HL-60/S4 (cell line): ENCODE data around the gene PMVK.

Experiments used
- in situ Hi-C: fragments of 300-500 bp; cut with MboI; formaldehyde crosslinking; loops from 2 replicates; pipeline ENCODE4 v1.14.3; 2022; ENCODE audit warnings: low sequenced_read_pairs

The PMVK gene

GRCh38 chr1:154967331-154967950, 30.9 kb upstream of the PMVK start:
- in situ Hi-C loops, result no loop called here

GRCh38 chr1:154966111-154966510, 29.6 kb upstream of the PMVK start:
- in situ Hi-C loops, result no loop called here

GRCh38 chr1:154964359-154964758, 27.8 kb upstream of the PMVK start:
- in situ Hi-C loops, result no loop called here

GRCh38 chr1:154963643-154964042, 27.1 kb upstream of the PMVK start:
- in situ Hi-C loops, result no loop called here

GRCh38 chr1:154962795-154963330, 26.3 kb upstream of the PMVK start:
- in situ Hi-C loops, result no loop called here

GRCh38 chr1:154962156-154962749, 25.7 kb upstream of the PMVK start:
- in situ Hi-C loops, result no loop called here

- in situ Hi-C loops, result no loop called here
Observed at GRCh38 chr1:154961207-154962155, 25.0 kb upstream of the PMVK start, which contains the start of gene PYGO2. TSS of gene PYGO2 (minus strand) at chr1:154961782. CDS start at chr1:154961576, 206 bp downstream.

- in situ Hi-C loops, result no loop called here
Observed at GRCh38 chr1:154960446-154961136, 24.1 kb upstream of the PMVK start.

- in situ Hi-C loops, result no loop called here
Observed at GRCh38 chr1:154959426-154959780, 22.9 kb upstream of the PMVK start.

- in situ Hi-C loops, result no loop called here
Observed at GRCh38 chr1:154958681-154959425, 22.3 kb upstream of the PMVK start.

GRCh38 chr1:154958036-154958435, 21.5 kb upstream of the PMVK start:
- in situ Hi-C loops, result no loop called here

- in situ Hi-C loops, result no loop called here
Observed at GRCh38 chr1:154957091-154957657, 20.7 kb upstream of the PMVK start.

- in situ Hi-C loops, result no loop called here
Observed at GRCh38 chr1:154956544-154956941, 20.0 kb upstream of the PMVK start.

GRCh38 chr1:154955718-154956543, 19.4 kb upstream of the PMVK start, which contains the start of gene PBXIP1:
TSS of gene PBXIP1 (minus strand) at chr1:154956099. CDS start at chr1:154953721, 2,378 bp downstream.
- in situ Hi-C loops, result no loop called here

GRCh38 chr1:154955039-154955717, 18.7 kb upstream of the PMVK start:
- in situ Hi-C loops, result no loop called here

GRCh38 chr1:154954541-154954940, 18.0 kb upstream of the PMVK start:
- in situ Hi-C loops, result no loop called here

GRCh38 chr1:154953611-154954038, 17.1 kb upstream of the PMVK start:
- in situ Hi-C loops, result no loop called here

GRCh38 chr1:154952664-154953063, 16.1 kb upstream of the PMVK start:
- in situ Hi-C loops, result no loop called here
